Colonic mucosa (tissue), 4 donors: Measurements from ENCODE around the gene FGD5. TPM values are rescaled to one million over a fixed set of nuclear protein-coding genes. Genes with fewer than 3 reads are reported as not detected.

Source experiments
- DNase-seq: peaks from one replicate; pipeline ENCODE4 v3.0.0-alpha.2; 2020
- H3K27ac ChIP-seq: fragments of 200-600 bp; one replicate; pipeline ENCODE4 v1.8.0; 2021
- H3K27me3 ChIP-seq: fragments of 200-600 bp; one replicate; pipeline ENCODE4 v1.8.0; 2021
- H3K36me3 ChIP-seq: fragments of 200-600 bp; one replicate; pipeline ENCODE4 v1.8.0; 2021
- H3K4me1 ChIP-seq: fragments of 200-600 bp; one replicate; pipeline ENCODE4 v1.8.0; 2021; ENCODE audit warnings: mild to moderate bottlenecking
- H3K4me3 ChIP-seq: fragments of 200-600 bp; one replicate; pipeline ENCODE4 v1.8.0; 2021
- H3K9ac ChIP-seq, 2 donors: one replicate each; pipeline ENCODE4 v1.7.0; 2013; ENCODE audit warnings: control low read depth in 2 of 2, low read depth in 2 of 2, low read length in 2 of 2
- H3K9me3 ChIP-seq: fragments of 200-600 bp; one replicate; pipeline ENCODE4 v1.8.0; 2021
- intact Hi-C: fragments of 100-400 bp; cut with DNase I; formaldehyde crosslinking; loops from one replicate; pipeline ENCODE4 v1.14.1; 2022
- total RNA-seq, 2 donors: library from RNA; stranded (reverse); fragmentation: NEBNext Ultra II Directional in 1 of 2; extraction: Animal tissue kit (Norgen Biotek cat#: 25700) in 1 of 2; gene quantifications; one replicate each; pipeline ENCODE4 v1.2.1, GENCODE V29; 2021
- TF ChIP-seq, protein P1 (sequence below): fragments of 200-600 bp; IDR thresholded peaks from one replicate; pipeline ENCODE4 v1.8.0; 2022; ENCODE audit warnings: antibody characterized with exemption, mild to moderate bottlenecking
- donor health status: healthy.
- donor health status: DM: no; HTN: no; CAD: no.
- donor health status: DM: no; HTN: no; CAD: no.

Gene FGD5
- total RNA-seq, 2 donors from 2014 or later = 4.4 to 8.7 TPM

GRCh38 chr3:14874784-14875183, 56.0 kb downstream of the FGD5 start:
- no peak overlapping the region for H3K9ac ChIP-seq
- no peaks in the 10 kb centered on the region for H3K36me3 ChIP-seq
- no peak overlapping the region for H3K4me3 ChIP-seq
- no peak overlapping the region for H3K27ac ChIP-seq
- no peak for DNase-seq
- no peaks in the 10 kb centered on the region for H3K27me3 ChIP-seq
- intact Hi-C loops = no loop called here
- TF ChIP-seq, protein P1, sequence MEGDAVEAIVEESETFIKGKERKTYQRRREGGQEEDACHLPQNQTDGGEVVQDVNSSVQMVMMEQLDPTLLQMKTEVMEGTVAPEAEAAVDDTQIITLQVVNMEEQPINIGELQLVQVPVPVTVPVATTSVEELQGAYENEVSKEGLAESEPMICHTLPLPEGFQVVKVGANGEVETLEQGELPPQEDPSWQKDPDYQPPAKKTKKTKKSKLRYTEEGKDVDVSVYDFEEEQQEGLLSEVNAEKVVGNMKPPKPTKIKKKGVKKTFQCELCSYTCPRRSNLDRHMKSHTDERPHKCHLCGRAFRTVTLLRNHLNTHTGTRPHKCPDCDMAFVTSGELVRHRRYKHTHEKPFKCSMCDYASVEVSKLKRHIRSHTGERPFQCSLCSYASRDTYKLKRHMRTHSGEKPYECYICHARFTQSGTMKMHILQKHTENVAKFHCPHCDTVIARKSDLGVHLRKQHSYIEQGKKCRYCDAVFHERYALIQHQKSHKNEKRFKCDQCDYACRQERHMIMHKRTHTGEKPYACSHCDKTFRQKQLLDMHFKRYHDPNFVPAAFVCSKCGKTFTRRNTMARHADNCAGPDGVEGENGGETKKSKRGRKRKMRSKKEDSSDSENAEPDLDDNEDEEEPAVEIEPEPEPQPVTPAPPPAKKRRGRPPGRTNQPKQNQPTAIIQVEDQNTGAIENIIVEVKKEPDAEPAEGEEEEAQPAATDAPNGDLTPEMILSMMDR = no peak
- peaks cover 20% of the 10 kb centered on the region for H3K4me1 ChIP-seq
- no peaks in the 10 kb centered on the region for H3K9me3 ChIP-seq

- Histone ChIP-seq H3K36me3 (no peaks in the 10 kb centered on the region), H3K27me3 (no peaks in the 10 kb centered on the region), H3K27ac (no peak overlapping the region), H3K4me3 (no peak overlapping the region), H3K4me1 (peaks cover 20% of the 10 kb centered on the region), H3K9me3 (no peaks in the 10 kb centered on the region), H3K9ac (no peak overlapping the region)
- intact Hi-C loops = no loop called here
- TF ChIP-seq, protein P1 = no peak
- no peak for DNase-seq
Measured at GRCh38 chr3:14875411-14876175, 56.8 kb downstream of the FGD5 start.

DNA sequence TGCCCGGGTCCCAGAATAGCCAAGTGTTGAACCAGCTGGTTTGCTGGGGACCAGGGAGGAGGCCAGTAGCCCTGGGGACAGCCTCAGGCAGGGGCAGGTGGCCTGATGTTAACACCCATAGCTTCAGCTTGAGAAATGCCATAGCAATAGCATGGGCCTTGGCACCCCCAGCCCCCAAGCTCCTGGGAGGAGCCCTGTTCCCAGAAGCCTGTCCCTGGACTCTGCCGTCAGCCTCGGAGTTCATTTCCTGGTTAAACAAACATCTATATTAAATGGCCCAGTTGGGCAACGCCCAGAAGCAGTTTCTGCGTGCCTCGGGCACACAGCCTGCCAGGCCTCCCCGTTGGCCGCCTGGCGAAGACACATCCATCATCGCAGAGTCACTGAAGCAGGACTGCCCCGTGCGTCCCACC, 58.2 kb downstream of the FGD5 start:
- H3K4me1 ChIP-seq = peaks cover 20% of the 10 kb centered on the region
- no peaks in the 10 kb centered on the region for H3K36me3 ChIP-seq
- TF ChIP-seq, protein P1 = no peak
- DNase-seq = peak; percentile 89
- intact Hi-C loops = no loop called here
- H3K9me3 ChIP-seq = no peaks in the 10 kb centered on the region
- H3K9ac ChIP-seq = peak overlapping the region in 1 of 2 donors; percentile 4
- H3K27me3 ChIP-seq = no peaks in the 10 kb centered on the region
- H3K27ac ChIP-seq = peak overlapping the region; percentile 62
- no peak overlapping the region for H3K4me3 ChIP-seq

DNA sequence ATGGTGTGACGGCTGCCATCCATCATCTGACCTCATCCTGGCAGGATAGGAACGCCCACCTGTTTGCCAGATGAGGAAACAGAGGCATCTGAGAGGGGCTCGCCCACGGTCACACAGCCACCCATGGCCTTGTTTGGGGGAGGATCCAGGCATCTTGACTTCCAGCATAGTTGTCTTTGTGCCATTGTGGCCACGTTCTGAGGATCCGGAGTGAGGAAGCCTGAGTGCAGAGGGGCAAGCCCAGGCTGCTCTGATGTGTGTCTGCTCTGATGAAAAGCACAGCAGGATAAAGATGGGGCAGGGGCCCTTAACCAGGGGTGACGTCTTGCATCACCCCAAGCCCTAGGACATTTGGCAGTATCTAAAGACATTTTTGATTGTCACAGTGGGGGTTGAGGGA, 58.7 kb downstream of the FGD5 start:
- Histone ChIP-seq H3K27ac (peak overlapping the region; percentile 62), H3K36me3 (no peaks in the 10 kb centered on the region), H3K4me1 (peaks cover 20% of the 10 kb centered on the region), H3K9ac (peak overlapping the region in 1 of 2 donors; percentile 4), H3K9me3 (no peaks in the 10 kb centered on the region), H3K27me3 (no peaks in the 10 kb centered on the region), H3K4me3 (no peak overlapping the region)
- DNase-seq = peak; percentile 28
- TF ChIP-seq, protein P1 = no peak
- intact Hi-C loops = no loop called here

GRCh38 chr3:14879211-14879874, 60.6 kb downstream of the FGD5 start:
- Histone ChIP-seq H3K4me1 (peaks cover 20% of the 10 kb centered on the region), H3K9ac (no peak overlapping the region), H3K9me3 (no peaks in the 10 kb centered on the region), H3K27me3 (no peaks in the 10 kb centered on the region), H3K36me3 (no peaks in the 10 kb centered on the region), H3K27ac (peak overlapping the region; percentile 18), H3K4me3 (no peak overlapping the region)
- TF ChIP-seq, protein P1 = no peak
- intact Hi-C loops = no loop called here
- peak; percentile 56 for DNase-seq
